ENCODE data around the gene CDH13. TPM values are rescaled to one million over a fixed set of nuclear protein-coding genes. Genes with fewer than 3 reads are reported as not detected.
A peak's percentile ranks its signal among the peaks of the same experiment; 100 is the strongest.

The CDH13 gene
- total and polyA plus RNA-seq, 2 of the 8 experiments (the other 6 are each of a cell fraction or from before 2014, with no cell fraction given): 2.3 to 2.4 TPM

GRCh38 chr16:83792391-83792790, 1165.6 kb downstream of the CDH13 start:
- Histone ChIP-seq H2BK12ac (ENCODE audit: low read depth, low read length) (no peak overlapping the region), H4K8ac (ENCODE audit: extremely low read depth, insufficient read depth, low read length) (no peak overlapping the region), H3K18ac (ENCODE audit: extremely low read depth, low read length) (no peak overlapping the region), H3K4me2 (ENCODE audit: insufficient read depth in 1 of 2, low read depth in 2 of 2, low read length in 2 of 2) (no peak overlapping the region), H3K36me3 (ENCODE audit: control insufficient read depth in 2 of 4, insufficient read depth in 4 of 4, low read length in 3 of 4) (no peaks in the 10 kb centered on the region), H4K5ac (ENCODE audit: insufficient read length, low read depth, low read length) (no peak overlapping the region), H3K9me3 (ENCODE audit: insufficient read depth in 2 of 2, low read depth in 1 of 2, low read length in 1 of 2) (no peaks in the 10 kb centered on the region), H3K4me3 (ENCODE audit: extremely low read depth in 1 of 4, insufficient read depth in 2 of 4, low read depth in 3 of 4, low read length in 4 of 4) (no peak overlapping the region), H3K23me2 (ENCODE audit: low read depth, low read length) (no peaks in the 10 kb centered on the region), H2BK15ac (ENCODE audit: low read length) (no peak overlapping the region), H3K79me1 (ENCODE audit: low read depth, low read length) (no peaks in the 10 kb centered on the region), H3K4ac (replicated peaks; ENCODE audit: insufficient read length, low read depth, low read length) (no peak overlapping the region), H4K91ac (replicated peaks; ENCODE audit: insufficient read length, low read length) (no peak overlapping the region), H2AK5ac (ENCODE audit: low read depth, low read length) (no peak overlapping the region), H3K4me1 (replicated peaks in 1 of 4; ENCODE audit: control insufficient read depth in 3 of 4, insufficient read depth in 4 of 4, low read length in 3 of 4) (no peaks in the 10 kb centered on the region), H3K23ac (ENCODE audit: insufficient read length) (no peak overlapping the region), H2BK120ac (replicated peaks; ENCODE audit: low read depth, low read length) (no peak overlapping the region), H3K9ac (replicated peaks in 1 of 4; ENCODE audit: extremely low read depth in 1 of 4, low read depth in 3 of 4, low read length in 3 of 4) (no peak overlapping the region), H3K56ac (replicated peaks; ENCODE audit: insufficient read length, low read depth, low read length) (no peak overlapping the region), H2AFZ (ENCODE audit: low read length) (no peak overlapping the region), H3K27ac (ENCODE audit: low read depth, low read length) (no peak overlapping the region), H3K14ac (ENCODE audit: insufficient read length) (no peak overlapping the region), H2BK5ac (ENCODE audit: low read depth, low read length) (no peak overlapping the region), H2BK20ac (ENCODE audit: low read length) (no peak overlapping the region), H3K79me2 (ENCODE audit: control insufficient read depth in 1 of 2, insufficient read depth in 2 of 2, low read length in 2 of 2) (no peaks in the 10 kb centered on the region), H3K27me3 (replicated peaks in 1 of 4; ENCODE audit: control insufficient read depth in 3 of 4, extremely low read depth in 1 of 4, insufficient read depth in 3 of 4, low read length in 3 of 4) (no peaks in the 10 kb centered on the region), H4K20me1 (replicated peaks in 1 of 2; ENCODE audit: control insufficient read depth in 1 of 2, insufficient read depth in 2 of 2, low read length in 2 of 2) (no peaks in the 10 kb centered on the region)
- FAIRE-seq (no peak), DNase-seq (ENCODE audit: low read depth in 1 of 2, low spot score in 2 of 2) (no peak)
- WGBS, 2 experiments (ENCODE audit: extremely low coverage in 1 of 2, insufficient coverage in 1 of 2, insufficient read length in 1 of 2, insufficient replicate concordance in 2 of 2, low coverage in 1 of 2, low lambda C conversion rate in 2 of 2, missing lambda C conversion rate in 1 of 2): 83% methylated on average over 2 of the region's 2 CpGs; no CpG with 5 or more reads in 1 of the 2 experiments
- ChIA-PET POLR2A (ENCODE audit: partially characterized antibody) (interaction anchor here (1.4 kb wide), 1 partner anchor 14 kb away, joined by 3 read pairs; no protein-coding TSS in a partner anchor), CTCF (ENCODE audit: partially characterized antibody) (interaction anchor here (1.0 to 1.6 kb wide), 2 partner anchors 10 to 197 kb away, joined by 3 read pairs; no protein-coding TSS in a partner anchor)
- TF ChIP-seq HDAC6 (IDR thresholded peaks at IDR 0.05; ENCODE audit: low read depth, low read length): no peak
- peak; percentile 7 to 18 (median 11); a peak in 2 of 4 replicates for TF ChIP-seq CTCF (IDR thresholded peaks at IDR 0.05; ENCODE audit: control extremely low read depth in 1 of 3, insufficient read depth in 1 of 3, low read depth in 1 of 3, low read length in 3 of 3)
- TF ChIP-seq KDM4A (IDR thresholded peaks at IDR 0.05; ENCODE audit: low read depth, low read length, severe bottlenecking): no peak
- peak; percentile 25 to 38; a peak in 3 of 4 replicates for TF ChIP-seq RAD21 (IDR thresholded peaks at IDR 0.05 in 1 of 2, conservative IDR thresholded peaks at IDR 0.05 in 1 of 2; ENCODE audit: low read depth in 2 of 2, low read length in 2 of 2)
